ENCODE measurements around the gene C5orf15. TPM values are rescaled to one million over a fixed set of nuclear protein-coding genes. Genes with fewer than 3 reads are reported as not detected.

C5orf15 gene
- total RNA-seq, 3 donors from 2014 or later, result 24.5 to 38.3 (median 26.8) TPM

DNA sequence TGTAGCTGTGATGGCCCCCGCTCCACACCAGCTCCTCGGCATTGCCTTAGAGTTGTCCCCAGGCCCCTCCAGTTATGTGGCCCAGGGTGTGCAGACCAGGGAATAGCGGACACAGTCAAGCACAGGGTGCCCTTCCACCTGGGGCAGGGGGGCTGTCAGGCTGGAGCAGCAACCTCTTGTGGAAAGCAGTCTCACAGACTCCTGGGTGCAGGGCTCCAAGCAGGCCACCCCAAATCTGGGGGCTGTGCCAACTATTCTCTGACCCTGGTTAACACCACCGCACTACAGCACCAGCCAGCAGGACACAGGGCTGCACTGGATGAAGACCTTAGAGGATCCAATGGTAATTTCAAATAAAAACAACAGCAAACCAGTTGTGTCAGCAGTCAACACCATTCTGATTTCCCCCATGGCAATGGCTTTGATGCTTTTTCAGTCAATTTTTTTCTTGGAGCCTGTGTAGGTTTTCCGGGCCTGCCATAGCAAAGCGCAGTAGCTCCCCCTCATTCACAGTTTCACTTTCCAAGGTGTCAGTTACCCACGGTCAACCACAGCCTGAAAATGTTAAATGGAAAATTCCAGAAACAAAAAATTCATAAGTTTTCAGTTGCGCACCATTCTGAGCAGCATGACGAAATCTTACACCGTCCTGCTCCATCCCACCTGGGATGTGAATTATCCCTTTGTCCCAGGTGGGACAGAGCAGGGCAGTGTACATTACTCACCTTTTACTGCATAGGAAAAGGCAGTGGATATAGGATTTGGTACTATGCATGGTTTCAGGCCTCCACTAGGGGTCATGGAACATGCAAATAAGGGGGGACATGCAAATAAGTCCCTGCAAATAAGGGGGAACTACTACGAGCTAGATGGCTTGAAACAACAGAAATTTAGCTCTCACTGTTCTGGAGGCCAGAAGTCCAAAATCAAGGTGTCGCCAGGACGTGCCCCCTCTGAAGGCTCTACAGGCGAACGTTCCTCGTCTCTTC lies 49.0 kb downstream of the C5orf15 start:
- TF ChIP-seq, protein P1, sequence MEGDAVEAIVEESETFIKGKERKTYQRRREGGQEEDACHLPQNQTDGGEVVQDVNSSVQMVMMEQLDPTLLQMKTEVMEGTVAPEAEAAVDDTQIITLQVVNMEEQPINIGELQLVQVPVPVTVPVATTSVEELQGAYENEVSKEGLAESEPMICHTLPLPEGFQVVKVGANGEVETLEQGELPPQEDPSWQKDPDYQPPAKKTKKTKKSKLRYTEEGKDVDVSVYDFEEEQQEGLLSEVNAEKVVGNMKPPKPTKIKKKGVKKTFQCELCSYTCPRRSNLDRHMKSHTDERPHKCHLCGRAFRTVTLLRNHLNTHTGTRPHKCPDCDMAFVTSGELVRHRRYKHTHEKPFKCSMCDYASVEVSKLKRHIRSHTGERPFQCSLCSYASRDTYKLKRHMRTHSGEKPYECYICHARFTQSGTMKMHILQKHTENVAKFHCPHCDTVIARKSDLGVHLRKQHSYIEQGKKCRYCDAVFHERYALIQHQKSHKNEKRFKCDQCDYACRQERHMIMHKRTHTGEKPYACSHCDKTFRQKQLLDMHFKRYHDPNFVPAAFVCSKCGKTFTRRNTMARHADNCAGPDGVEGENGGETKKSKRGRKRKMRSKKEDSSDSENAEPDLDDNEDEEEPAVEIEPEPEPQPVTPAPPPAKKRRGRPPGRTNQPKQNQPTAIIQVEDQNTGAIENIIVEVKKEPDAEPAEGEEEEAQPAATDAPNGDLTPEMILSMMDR (IDR thresholded peaks at IDR 0.05), result no peak
- no peaks in the 10 kb centered on the region for H3K36me3 ChIP-seq (ENCODE audit: low read depth)
- no peaks in the 10 kb centered on the region for H3K4me1 ChIP-seq (ENCODE audit: low read depth)
- DNase-seq (no peak), ATAC-seq (no peak)
- intact Hi-C loops (cut with DNase I, micrococcal nuclease), result no loop called here
- no peak overlapping the region for H3K4me3 ChIP-seq
- H3K9me3 ChIP-seq, result no peaks in the 10 kb centered on the region

DNA sequence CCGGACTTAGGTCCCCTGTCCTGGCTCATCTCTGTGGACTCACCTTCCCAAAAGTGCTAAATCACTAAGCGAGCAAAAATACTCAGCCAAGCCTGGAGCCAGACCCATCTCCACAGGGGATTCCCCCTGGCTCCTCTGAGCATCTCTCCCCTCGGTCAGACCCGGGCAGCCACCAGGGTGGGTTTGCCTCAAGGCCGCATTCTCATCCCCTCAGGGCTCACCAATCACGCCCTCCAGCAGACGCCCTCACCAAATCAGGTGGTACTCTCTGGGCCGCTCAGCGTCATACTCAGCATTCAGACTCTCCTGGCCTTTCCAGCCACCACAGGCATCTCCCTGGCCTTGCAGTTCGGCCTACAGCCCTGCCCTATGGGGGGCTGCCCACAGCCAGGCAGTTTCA lies 49.7 kb downstream of the C5orf15 start:
- Histone ChIP-seq H3K9me3 (no peaks in the 10 kb centered on the region), H3K36me3 (ENCODE audit: low read depth) (no peaks in the 10 kb centered on the region), H3K4me1 (ENCODE audit: low read depth) (no peaks in the 10 kb centered on the region), H3K4me3 (no peak overlapping the region)
- ATAC-seq, result no peak
- no peak for DNase-seq
- TF ChIP-seq, protein P1 (IDR thresholded peaks at IDR 0.05), result no peak
- intact Hi-C loops (cut with DNase I, micrococcal nuclease), result no loop called here

DNA sequence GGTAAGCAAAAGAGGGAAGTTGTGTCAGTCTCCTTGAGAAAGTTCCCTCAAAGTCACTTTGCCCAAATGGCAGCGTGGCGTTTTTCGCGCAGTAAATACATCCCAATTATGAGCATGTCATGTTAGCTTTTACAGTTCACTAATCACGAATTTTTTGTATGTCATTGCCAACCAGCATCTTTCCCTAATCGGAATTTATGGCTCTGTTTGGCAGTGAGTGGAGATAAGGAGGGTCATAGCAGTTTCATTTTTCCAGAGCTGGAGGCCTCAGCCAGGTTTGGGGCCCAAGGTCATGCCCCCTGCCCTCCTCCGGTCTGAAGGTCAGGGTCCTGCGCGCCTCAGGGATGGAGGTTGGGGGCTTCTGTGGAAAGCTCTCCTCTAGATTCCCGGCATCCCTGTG lies 50.1 kb downstream of the C5orf15 start:
- no peak overlapping the region for H3K4me3 ChIP-seq
- intact Hi-C loops (cut with DNase I, micrococcal nuclease), result no loop called here
- DNase-seq (no peak), ATAC-seq (no peak)
- no peaks in the 10 kb centered on the region for H3K4me1 ChIP-seq (ENCODE audit: low read depth)
- no peaks in the 10 kb centered on the region for H3K36me3 ChIP-seq (ENCODE audit: low read depth)
- H3K9me3 ChIP-seq, result no peaks in the 10 kb centered on the region
- TF ChIP-seq, protein P1 (IDR thresholded peaks at IDR 0.05), result no peak

DNA sequence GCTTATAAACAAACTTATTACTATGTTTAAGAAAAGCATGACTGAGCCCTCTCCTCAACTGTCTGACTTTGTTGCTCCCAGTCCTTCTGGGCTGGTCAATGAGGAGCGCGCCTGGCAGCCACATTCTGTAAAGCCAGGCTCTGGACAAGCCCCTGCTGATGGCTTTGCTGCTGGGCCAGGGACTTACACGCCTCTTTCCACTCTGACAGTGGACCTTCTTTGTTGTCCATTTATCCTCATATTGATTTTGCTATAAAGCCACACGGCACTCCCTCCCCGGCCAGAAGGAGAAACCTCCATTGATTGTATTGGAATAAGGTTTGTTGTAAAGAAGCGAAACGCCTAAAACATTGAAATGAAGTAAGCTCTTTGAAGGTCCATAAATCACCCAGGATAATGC lies 50.6 kb downstream of the C5orf15 start:
- ATAC-seq (no peak), DNase-seq (no peak)
- intact Hi-C loops (cut with DNase I, micrococcal nuclease), result no loop called here
- H3K36me3 ChIP-seq (ENCODE audit: low read depth), result no peaks in the 10 kb centered on the region
- H3K9me3 ChIP-seq, result no peaks in the 10 kb centered on the region
- H3K4me3 ChIP-seq, result no peak overlapping the region
- TF ChIP-seq, protein P1 (IDR thresholded peaks at IDR 0.05), result no peak
- no peaks in the 10 kb centered on the region for H3K4me1 ChIP-seq (ENCODE audit: low read depth)

DNA sequence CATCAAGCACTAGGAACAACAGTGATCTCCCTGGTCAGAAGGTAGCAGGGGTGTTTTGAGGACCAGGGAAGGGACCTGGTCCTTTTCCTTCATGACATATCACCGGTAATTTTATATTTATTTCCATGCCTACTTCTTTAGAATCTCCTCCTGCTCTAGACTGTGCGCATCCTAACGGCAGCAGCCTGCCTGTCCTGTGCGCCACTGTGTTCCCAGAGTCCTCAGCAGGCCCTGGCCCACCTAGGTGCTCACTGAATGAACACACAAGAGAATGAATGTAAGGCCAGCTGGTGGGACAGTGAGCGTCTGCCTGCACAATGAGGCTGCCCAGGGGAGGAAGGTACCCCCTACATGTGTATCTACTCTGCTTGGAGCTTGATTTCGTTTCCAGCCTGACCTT lies 51.5 kb downstream of the C5orf15 start:
- Histone ChIP-seq H3K4me1 (ENCODE audit: low read depth) (no peaks in the 10 kb centered on the region), H3K9me3 (no peaks in the 10 kb centered on the region), H3K4me3 (no peak overlapping the region), H3K36me3 (ENCODE audit: low read depth) (no peaks in the 10 kb centered on the region)
- ATAC-seq (no peak), DNase-seq (no peak)
- TF ChIP-seq, protein P1 (IDR thresholded peaks at IDR 0.05), result no peak
- intact Hi-C loops (cut with DNase I, micrococcal nuclease), result no loop called here
